ENCODE data around the gene SH2D3A. TPM values are rescaled to one million over a fixed set of nuclear protein-coding genes. Genes with fewer than 3 reads are reported as not detected.
"Not testable (repeated sequence)": the region's sequence is repeated elsewhere in the genome, so short reads cannot be mapped to it uniquely, and the experiment has no call there.

SH2D3A gene
- total RNA-seq, 2 experiments from 2014 or later: 13.8 to 22.3 TPM

GRCh38 chr19:6766357-6767080 is 716 bp downstream of the SH2D3A start:
- DNase-seq: no peak
- CTCF ChIA-PET: interaction anchor here (1.0 to 4.4 kb wide), 5 partner anchors 13 to 215 kb away, joined by 3 to 23 read pairs (median 5); no protein-coding TSS in a partner anchor
- H3K4me3 Mint-ChIP-seq: peak overlapping the region; percentile 91
- no peaks in the 10 kb centered on the region for H3K27me3 Mint-ChIP-seq
- H3K9me3 Mint-ChIP-seq (ENCODE audit: low read depth): no peaks in the 10 kb centered on the region
- H3K36me3 Mint-ChIP-seq: peaks cover 1% of the 10 kb centered on the region
- peak overlapping the region; percentile 93 for H3K27ac Mint-ChIP-seq
- no peak for ATAC-seq
- peaks cover 29% of the 10 kb centered on the region for H3K4me1 Mint-ChIP-seq

GRCh38 chr19:6765738-6766356 is 1.4 kb downstream of the SH2D3A start:
- peaks cover 8% of the 10 kb centered on the region for H3K36me3 Mint-ChIP-seq
- DNase-seq (peak; percentile 45), ATAC-seq (no peak)
- H3K27ac Mint-ChIP-seq: peak overlapping the region; percentile 93
- peaks cover 28% of the 10 kb centered on the region for H3K4me1 Mint-ChIP-seq
- H3K27me3 Mint-ChIP-seq: no peaks in the 10 kb centered on the region
- no peaks in the 10 kb centered on the region for H3K9me3 Mint-ChIP-seq (ENCODE audit: low read depth)
- peak overlapping the region; percentile 91 for H3K4me3 Mint-ChIP-seq
- CTCF ChIA-PET: interaction anchor here (1.0 to 1.4 kb wide), 4 partner anchors 12 to 214 kb away, joined by 3 to 5 read pairs (median 4); no protein-coding TSS in a partner anchor

- not testable (repeated sequence) for H3K27me3 Mint-ChIP-seq; H3K27ac Mint-ChIP-seq; DNase-seq; H3K9me3 Mint-ChIP-seq (ENCODE audit: low read depth); ATAC-seq; H3K4me3 Mint-ChIP-seq
- peaks cover 26% of the 10 kb centered on the region for H3K36me3 Mint-ChIP-seq
- peaks cover 20% of the 10 kb centered on the region for H3K4me1 Mint-ChIP-seq
- CTCF ChIA-PET: interaction anchor here (1.6 kb wide), 1 partner anchor 246 kb away, joined by 3 read pairs; no protein-coding TSS in a partner anchor
Observed at GRCh38 chr19:6762253-6762797, 4.9 kb downstream of the SH2D3A start.

GRCh38 chr19:6761053-6761676 is 6.1 kb downstream of the SH2D3A start:
- CTCF ChIA-PET: interaction anchor here (0.9 to 1.6 kb wide), 6 partner anchors 9 to 245 kb away, joined by 3 to 4 read pairs (median 3); partner anchors contain the start of gene VAV1
- ATAC-seq: no peak
- Mint-ChIP-seq H3K4me1 (peaks cover 14% of the 10 kb centered on the region), H3K4me3 (no peak overlapping the region), H3K9me3 (ENCODE audit: low read depth) (no peaks in the 10 kb centered on the region), H3K36me3 (peaks cover 26% of the 10 kb centered on the region), H3K27ac (no peak overlapping the region), H3K27me3 (no peaks in the 10 kb centered on the region)
- peak; percentile 56 for DNase-seq

- Mint-ChIP-seq H3K27ac (no peak overlapping the region), H3K9me3 (ENCODE audit: low read depth) (no peaks in the 10 kb centered on the region), H3K4me3 (no peak overlapping the region), H3K27me3 (no peaks in the 10 kb centered on the region), H3K36me3 (peaks cover 26% of the 10 kb centered on the region), H3K4me1 (peaks cover 8% of the 10 kb centered on the region)
- ATAC-seq (no peak), DNase-seq (no peak)
- CTCF ChIA-PET: interaction anchor here (0.9 to 1.6 kb wide), 5 partner anchors 9 to 244 kb away, joined by 3 to 4 read pairs (median 3); partner anchors contain the start of gene VAV1
Observed at GRCh38 chr19:6760606-6761005, 6.6 kb downstream of the SH2D3A start.

GRCh38 chr19:6754653-6755463 is 12.4 kb downstream of the SH2D3A start:
- Mint-ChIP-seq H3K27me3 (no peaks in the 10 kb centered on the region), H3K4me3 (no peak overlapping the region), H3K36me3 (peaks cover 33% of the 10 kb centered on the region), H3K27ac (no peak overlapping the region), H3K4me1 (peaks cover 15% of the 10 kb centered on the region), H3K9me3 (ENCODE audit: low read depth) (no peaks in the 10 kb centered on the region)
- no peak for DNase-seq
- ATAC-seq: no peak
- CTCF ChIA-PET: interaction anchor here (1.3 to 2.5 kb wide), 3 partner anchors 18 to 203 kb away, joined by 3 to 15 read pairs (median 4); partner anchors contain the start of gene GPR108

- peaks cover 15% of the 10 kb centered on the region for H3K4me1 Mint-ChIP-seq
- peaks cover 30% of the 10 kb centered on the region for H3K36me3 Mint-ChIP-seq
- no peak overlapping the region for H3K27ac Mint-ChIP-seq
- H3K9me3 Mint-ChIP-seq (ENCODE audit: low read depth): no peaks in the 10 kb centered on the region
- no peaks in the 10 kb centered on the region for H3K27me3 Mint-ChIP-seq
- H3K4me3 Mint-ChIP-seq: no peak overlapping the region
- no peak for ATAC-seq
- no peak for DNase-seq
- CTCF ChIA-PET: interaction anchor here (0.9 to 2.5 kb wide), 5 partner anchors 13 to 202 kb away, joined by 3 to 15 read pairs (median 4); partner anchors contain the start of genes GPR108 and SH2D3A
Observed at GRCh38 chr19:6754136-6754535, 13.1 kb downstream of the SH2D3A start.

GRCh38 chr19:6753178-6754031 is 13.8 kb downstream of the SH2D3A start:
- Mint-ChIP-seq H3K4me3 (peak overlapping the region; percentile 68), H3K9me3 (ENCODE audit: low read depth) (no peaks in the 10 kb centered on the region), H3K4me1 (peaks cover 15% of the 10 kb centered on the region), H3K36me3 (peaks cover 26% of the 10 kb centered on the region), H3K27ac (peak overlapping the region; percentile 80), H3K27me3 (no peaks in the 10 kb centered on the region)
- CTCF ChIA-PET: interaction anchor here (0.6 to 2.5 kb wide), 8 partner anchors 13 to 236 kb away, joined by 3 to 15 read pairs (median 4); partner anchors contain the start of genes GPR108 and SH2D3A
- ATAC-seq (peak; percentile 91), DNase-seq (peak; percentile 89)

- CTCF ChIA-PET: interaction anchor here (1.0 to 2.5 kb wide), 3 partner anchors 8 to 119 kb away, joined by 3 to 15 read pairs (median 8); partner anchors contain the start of gene GPR108
- H3K27ac Mint-ChIP-seq: no peak overlapping the region
- peak overlapping the region; percentile 68 for H3K4me3 Mint-ChIP-seq
- peaks cover 12% of the 10 kb centered on the region for H3K4me1 Mint-ChIP-seq
- DNase-seq (no peak), ATAC-seq (no peak)
- H3K27me3 Mint-ChIP-seq: no peaks in the 10 kb centered on the region
- no peaks in the 10 kb centered on the region for H3K9me3 Mint-ChIP-seq (ENCODE audit: low read depth)
- peaks cover 29% of the 10 kb centered on the region for H3K36me3 Mint-ChIP-seq
Observed at GRCh38 chr19:6752256-6753177, 14.7 kb downstream of the SH2D3A start.

- H3K27me3 Mint-ChIP-seq: no peaks in the 10 kb centered on the region
- no peaks in the 10 kb centered on the region for H3K9me3 Mint-ChIP-seq (ENCODE audit: low read depth)
- H3K27ac Mint-ChIP-seq: no peak overlapping the region
- peaks cover 10% of the 10 kb centered on the region for H3K4me1 Mint-ChIP-seq
- DNase-seq (no peak), ATAC-seq (no peak)
- H3K36me3 Mint-ChIP-seq: peaks cover 32% of the 10 kb centered on the region
- no peak overlapping the region for H3K4me3 Mint-ChIP-seq
- CTCF ChIA-PET: interaction anchor here (1.0 kb wide), 1 partner anchor 10 kb away, joined by 3 read pairs; no protein-coding TSS in a partner anchor
Observed at GRCh38 chr19:6751189-6751588, 16.0 kb downstream of the SH2D3A start.

- no peak for ATAC-seq
Observed at GRCh38 chr19:6750062-6750461, 17.2 kb downstream of the SH2D3A start.

More at GRCh38 chr19:6750062-6750461, 17.2 kb downstream of the SH2D3A start:
- Mint-ChIP-seq H3K36me3 (peaks cover 35% of the 10 kb centered on the region), H3K27ac (no peak overlapping the region), H3K27me3 (no peaks in the 10 kb centered on the region), H3K4me1 (peaks cover 10% of the 10 kb centered on the region), H3K9me3 (ENCODE audit: low read depth) (no peaks in the 10 kb centered on the region), H3K4me3 (no peak overlapping the region)
- DNase-seq: no peak
- CTCF ChIA-PET: interaction anchor here (1.4 kb wide), 1 partner anchor 20 kb away, joined by 3 read pairs; no protein-coding TSS in a partner anchor

Data from activated CD8-positive, alpha-beta memory T cell treated with anti-CD3 and anti-CD28 coated beads, Interleukin-2, amount 10 ng/mL, durations not matched to agents 7 days and 5 days (primary cell).